Measurements from ENCODE around the gene GGTLC2.
"Not testable (repeated sequence)": the region's sequence is repeated elsewhere in the genome, so short reads cannot be mapped to it uniquely, and the experiment has no call there.

The GGTLC2 gene

GRCh38 chr22:22644314-22644713, at the start of gene GGTLC2:
Gene GGTLC2 (plus strand): TSS chr22:22644614. CDS start chr22:22646346, 1,732 bp downstream.
- not testable (repeated sequence) for DNase-seq

DNA sequence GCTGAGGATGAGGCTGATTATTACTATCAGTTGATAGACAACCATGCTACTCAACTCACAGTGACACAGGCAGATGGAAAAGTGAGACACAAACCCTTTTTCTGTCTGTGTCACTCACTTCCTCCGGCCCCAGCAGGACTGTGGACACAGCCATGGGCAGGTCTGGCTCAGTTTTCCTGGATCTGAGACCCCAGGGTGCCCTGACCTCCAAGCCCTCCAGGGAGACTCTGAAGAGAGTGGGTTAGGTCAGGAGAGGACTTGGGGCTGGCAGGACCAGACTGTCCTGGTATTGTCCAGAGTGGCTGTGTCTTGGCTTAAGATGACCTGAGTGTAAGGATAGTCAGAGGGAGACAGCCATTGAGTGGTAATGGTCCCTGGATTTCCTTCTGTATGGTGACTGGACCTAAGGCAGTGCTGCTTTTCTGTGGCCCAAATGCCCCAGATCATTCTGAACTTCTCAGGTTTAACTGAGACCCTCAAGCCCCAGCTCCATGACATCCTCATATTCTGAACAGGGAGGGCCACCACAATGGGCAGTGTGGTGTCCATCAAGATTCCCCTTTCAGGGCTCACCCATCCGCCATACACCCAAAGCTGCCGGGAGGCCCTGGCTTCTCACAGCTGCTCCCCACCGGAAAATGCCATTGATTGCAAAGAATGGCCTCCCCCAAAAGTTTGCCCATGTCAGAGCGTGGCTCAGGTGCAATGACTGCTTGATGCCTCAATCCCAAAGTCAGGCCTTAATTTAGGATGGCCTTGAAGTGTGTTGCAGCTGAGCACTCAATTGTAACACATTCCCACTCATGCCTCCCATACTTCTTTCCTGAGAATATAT, 49.2 kb upstream of the GGTLC2 start:
- DNase-seq: no peak

- DNase-seq: no peak
Observed at GRCh38 chr22:22598144-22598543, 46.3 kb upstream of the GGTLC2 start.

DNA sequence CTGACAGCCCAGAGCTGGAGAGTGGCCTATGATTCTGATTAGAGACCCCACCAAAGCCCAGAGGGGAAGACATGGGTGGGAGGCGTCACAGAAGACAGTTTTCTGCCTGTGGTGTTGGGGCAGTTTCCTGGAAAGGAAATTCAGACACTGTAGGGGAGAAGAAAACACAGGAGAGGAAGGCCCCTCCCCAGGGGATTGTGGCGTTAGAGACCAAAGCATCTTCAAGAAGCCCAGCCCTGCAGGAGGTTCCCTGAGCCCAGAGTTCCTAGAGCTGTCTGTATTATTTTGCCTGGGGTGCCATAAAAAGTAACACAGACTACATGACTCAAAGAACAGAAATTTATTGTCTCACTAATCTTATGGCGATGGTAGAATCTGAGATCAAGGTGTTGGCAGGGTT, 45.2 kb upstream of the GGTLC2 start:
- DNase-seq: no peak

- DNase-seq: no peak
Observed at GRCh38 chr22:22600531-22601261, 43.7 kb upstream of the GGTLC2 start.

- no peak for DNase-seq
Observed at GRCh38 chr22:22603470-22603947, 40.9 kb upstream of the GGTLC2 start.

DNA sequence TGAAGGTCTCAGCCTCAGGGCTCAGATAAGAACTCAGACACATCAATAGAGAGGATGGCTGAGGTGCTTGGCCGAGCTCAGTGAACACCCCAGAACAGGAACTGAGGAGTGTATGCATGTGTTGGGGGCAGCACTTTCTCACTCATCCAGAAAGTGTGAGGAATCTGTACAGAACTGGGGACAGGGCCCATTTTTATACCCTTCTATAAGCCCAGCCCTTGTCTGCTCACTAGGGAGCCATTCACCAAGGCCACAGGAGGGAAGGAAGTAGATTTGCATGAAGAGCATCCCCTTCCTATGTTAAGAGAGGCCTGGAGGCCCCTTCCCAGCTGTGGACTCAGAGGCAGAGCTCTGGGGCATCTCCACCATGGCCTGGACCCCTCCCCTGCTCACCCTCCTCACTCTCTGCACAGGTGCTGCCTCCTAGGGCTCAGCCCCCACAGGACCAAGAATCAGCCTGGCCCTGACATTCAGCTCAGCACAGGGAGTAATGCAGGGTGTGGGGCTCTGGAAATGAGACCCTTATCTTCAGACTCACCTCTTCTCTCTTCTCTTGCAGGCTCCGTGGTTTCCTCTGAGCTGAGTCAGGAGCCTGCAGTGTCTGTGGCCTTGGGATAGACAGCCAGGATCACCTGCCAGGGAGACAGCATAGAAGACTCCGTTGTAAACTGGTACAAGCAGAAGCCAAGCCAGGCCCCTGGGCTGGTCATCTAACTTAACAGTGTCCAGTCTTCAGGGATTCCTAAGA, 39.9 kb upstream of the GGTLC2 start:
- DNase-seq: no peak

DNA sequence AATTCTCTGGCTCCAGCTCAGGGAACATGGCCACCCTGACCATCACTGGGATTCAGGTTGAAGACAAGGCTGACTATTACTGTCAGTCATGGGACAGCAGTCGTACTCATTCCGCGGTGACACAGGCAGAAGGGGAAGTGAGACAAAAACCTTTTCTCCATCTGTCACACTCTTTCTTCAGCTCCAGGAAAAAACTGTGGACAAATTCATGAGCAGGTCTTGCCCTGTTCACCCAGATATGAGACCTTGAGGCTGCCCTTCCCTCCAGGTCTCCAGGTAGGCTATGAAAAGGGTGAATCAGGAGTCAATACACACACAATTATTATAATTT, 39.4 kb upstream of the GGTLC2 start:
- no peak for DNase-seq

- DNase-seq: not testable (repeated sequence)
Observed at GRCh38 chr22:22608022-22608421, 36.4 kb upstream of the GGTLC2 start.

DNA sequence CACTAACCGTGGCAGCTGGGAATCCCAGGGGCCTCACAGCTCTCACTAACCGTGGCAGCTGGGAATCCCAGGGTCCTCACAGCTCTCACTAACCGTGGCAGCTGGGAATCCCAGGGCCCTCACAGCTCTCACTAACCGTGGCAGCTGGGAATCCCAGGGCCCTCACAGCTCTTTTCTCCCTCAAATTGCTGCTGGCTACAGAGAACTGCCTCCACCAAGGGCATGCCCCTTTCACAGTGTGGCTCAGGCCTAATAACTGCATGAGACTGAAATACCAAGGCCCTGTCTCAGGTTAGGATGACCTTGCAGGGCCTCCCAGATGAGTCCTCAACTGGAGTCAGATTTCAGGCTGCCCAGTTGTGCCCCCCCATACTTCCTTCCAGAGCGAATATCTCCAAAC, 35.1 kb upstream of the GGTLC2 start:
- no peak for DNase-seq

- DNase-seq: no peak
Observed at GRCh38 chr22:22612516-22612915, 31.9 kb upstream of the GGTLC2 start.

- no peak for DNase-seq
Observed at GRCh38 chr22:22614065-22614464, 30.3 kb upstream of the GGTLC2 start.

- DNase-seq: no peak
Observed at GRCh38 chr22:22616636-22617035, 27.8 kb upstream of the GGTLC2 start.

DNA sequence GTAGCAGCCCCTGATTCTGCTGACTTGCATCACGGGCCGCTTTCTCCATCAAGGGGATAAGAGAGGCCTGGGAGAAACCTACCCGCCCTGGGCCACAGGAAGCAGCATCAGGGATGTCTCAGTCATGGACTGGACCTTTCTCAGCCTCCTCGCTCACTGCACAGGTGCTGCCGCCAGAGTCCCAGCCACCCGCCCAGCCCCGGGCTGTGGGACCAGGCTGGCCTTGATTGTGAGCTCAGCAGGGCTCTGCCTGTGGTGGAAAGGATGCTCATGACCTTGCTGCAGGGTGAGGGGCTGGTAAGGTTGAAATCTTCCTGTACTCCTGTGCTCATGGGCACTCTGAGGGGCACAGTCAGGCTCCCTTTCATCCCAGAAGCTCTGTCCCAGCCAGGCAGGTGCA, 26.0 kb upstream of the GGTLC2 start:
- DNase-seq: no peak

DNA sequence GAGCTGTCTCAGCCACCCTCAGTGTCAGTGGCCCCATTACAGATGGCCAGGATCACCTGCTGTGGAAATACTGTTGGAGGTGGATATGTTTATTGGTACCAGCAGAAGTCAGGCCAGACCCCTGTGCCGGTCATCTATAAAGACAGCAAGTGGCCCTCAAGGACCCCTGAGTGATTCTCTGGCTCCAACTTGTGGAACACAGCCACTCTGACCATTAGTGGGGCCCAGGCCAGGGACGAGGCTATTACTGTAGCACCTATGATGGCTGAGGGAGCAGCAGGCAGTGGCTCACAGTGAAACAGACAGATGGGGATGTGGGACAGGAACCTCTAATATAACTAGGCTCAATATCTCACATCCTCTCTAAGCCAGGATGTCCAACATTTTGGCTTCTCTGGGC, 25.5 kb upstream of the GGTLC2 start:
- DNase-seq: no peak

DNA sequence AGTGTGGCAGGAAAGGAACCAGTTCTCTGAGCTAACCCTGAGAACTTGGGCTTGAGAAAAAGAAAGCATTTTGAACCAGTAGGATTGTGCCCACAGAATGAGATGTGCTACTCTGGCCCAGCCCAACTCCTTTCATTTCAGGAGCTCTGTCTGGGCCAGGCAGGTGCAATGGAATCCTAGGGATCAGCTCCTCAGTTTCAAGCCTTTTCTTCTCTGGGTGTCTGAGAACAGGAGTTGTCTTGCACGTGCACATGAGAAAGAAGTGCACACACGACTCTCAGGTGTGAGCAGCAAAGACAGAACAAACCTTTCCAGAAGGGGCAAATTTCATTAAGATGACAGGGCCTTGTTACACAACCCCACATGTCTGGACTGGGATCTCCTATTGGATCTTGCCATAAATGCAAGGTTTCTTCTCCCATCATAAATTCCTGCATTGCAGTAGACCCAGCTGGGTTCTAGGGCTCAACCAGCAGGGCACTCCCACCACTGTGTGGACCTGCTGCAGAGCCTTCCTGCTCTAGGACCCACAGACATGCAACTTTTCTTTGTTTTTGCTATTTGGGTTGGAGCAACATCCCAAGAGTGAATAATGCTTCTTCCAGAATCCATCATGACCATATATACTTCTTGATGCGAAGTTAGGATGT, 24.5 kb upstream of the GGTLC2 start:
- no peak for DNase-seq

- DNase-seq: not testable (repeated sequence)
Observed at GRCh38 chr22:22628546-22629495, 15.6 kb upstream of the GGTLC2 start.

DNA sequence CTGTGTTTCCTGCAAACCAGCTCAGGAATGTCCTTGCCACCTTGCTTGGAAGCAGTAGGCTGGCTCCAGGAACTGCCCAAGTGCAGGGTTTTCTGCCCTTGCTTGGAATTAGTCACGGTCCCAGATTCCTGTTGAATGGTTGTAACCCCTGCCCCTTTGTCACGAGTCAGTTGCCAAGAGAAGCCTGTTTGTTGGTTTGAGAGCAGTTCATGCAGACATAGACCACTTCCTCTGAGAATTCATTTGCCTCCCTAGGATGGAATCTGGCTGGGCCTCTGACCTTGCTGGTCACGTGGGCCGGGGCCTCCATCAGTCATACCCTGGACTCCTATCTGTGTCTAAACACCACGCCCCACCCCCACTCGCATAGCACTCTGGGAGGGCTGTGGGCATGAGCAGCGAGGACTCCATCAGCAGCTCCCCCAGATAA, 13.2 kb upstream of the GGTLC2 start:
- not testable (repeated sequence) for DNase-seq

DNA sequence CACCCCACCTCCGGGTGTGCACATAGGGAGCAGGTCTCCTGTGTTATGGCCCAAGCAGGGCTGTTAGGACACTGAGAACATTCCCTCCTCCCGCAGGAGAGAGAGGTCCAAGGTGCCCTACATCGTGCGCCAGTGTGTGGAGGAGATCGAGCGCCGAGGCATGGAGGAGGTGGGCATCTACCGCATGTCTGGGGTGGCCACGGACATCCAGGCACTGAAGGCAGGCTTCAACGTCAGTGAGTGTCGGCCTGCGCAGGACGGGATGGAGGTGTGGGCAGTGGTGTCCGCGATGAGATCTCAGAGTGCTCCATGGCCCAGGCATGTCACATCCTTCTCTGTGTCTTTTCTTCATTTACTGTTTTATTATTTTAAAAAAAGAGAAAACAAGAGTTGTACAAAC, 12.2 kb upstream of the GGTLC2 start:
- not testable (repeated sequence) for DNase-seq

DNA sequence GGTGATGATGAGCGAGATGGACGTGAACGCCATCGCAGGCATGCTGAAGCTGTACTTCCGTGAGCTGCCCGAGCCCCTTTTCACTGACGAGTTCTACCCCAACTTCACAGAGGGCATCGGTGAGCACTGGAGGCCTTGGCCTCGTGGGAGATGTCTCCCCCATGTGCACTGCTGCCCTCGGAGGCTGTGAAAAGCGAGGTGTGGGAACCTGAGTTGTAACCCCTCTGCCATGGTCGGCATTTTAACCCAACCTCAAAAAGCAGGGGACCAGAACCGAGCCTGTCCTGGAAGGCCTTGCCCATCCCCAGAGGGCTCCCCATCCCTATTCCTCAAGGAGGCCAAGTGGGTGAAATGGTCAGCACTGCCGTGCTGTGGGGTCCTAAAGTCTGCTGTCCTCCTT, 10.9 kb upstream of the GGTLC2 start:
- not testable (repeated sequence) for DNase-seq

GRCh38 chr22:22636260-22636659, 8.2 kb upstream of the GGTLC2 start:
- peak in 1 of 2 donors; percentile 7 for DNase-seq

DNA sequence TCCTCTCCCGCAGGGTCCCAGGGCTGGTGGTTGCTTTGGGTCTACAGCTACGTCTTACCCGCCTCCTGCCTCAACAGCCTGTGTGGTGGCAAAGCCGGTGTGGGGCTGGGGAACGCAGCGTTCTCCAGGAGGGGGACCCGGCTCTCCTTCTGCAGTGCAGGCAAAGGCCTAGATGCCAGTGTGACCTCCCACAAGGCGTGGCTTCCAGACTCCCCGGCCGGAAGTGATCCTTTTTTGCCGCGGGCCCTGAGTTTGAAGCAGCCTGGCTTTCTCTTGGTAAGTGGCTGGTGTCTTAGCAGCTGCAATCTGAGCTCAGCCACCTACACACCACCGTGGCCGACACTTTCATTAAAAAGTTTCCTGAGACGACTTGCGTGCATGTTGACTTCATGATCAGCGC, 6.1 kb upstream of the GGTLC2 start:
- DNase-seq: not testable (repeated sequence)
